ENCODE data around the gene PMF1.

- TF ChIP-seq CC2D1A (CRISPR knock-in tag; IDR thresholded peaks at IDR 0.05) (no peak), ZNF256 (CRISPR knock-in tag; conservative IDR thresholded peaks at IDR 0.05) (no peak), ZNF10 (CRISPR knock-in tag; IDR thresholded peaks at IDR 0.05; ENCODE audit: borderline replicate concordance, low read depth) (no peak), TCF7L2 (IDR thresholded peaks at IDR 0.05; ENCODE audit: low read depth, low read length) (no peak), ZNF24 (IDR thresholded peaks at IDR 0.05) (no peak), TERF1 (CRISPR knock-in tag; IDR thresholded peaks at IDR 0.05) (no peak), KLF13 (CRISPR knock-in tag; IDR thresholded peaks at IDR 0.05) (no peak), SPEN (CRISPR knock-in tag; IDR thresholded peaks at IDR 0.05; ENCODE audit: low read depth) (no peak), ZSCAN20 (CRISPR knock-in tag; IDR thresholded peaks at IDR 0.05; ENCODE audit: borderline replicate concordance) (no peak), RAD21 (CRISPR knock-in tag; IDR thresholded peaks at IDR 0.05) (no peak), ZNF530 (CRISPR knock-in tag; IDR thresholded peaks at IDR 0.05; ENCODE audit: low read depth) (no peak), CBFB (CRISPR knock-in tag; IDR thresholded peaks at IDR 0.05) (no peak), HNRNPH1 (optimal IDR thresholded peaks at IDR 0.05; ENCODE audit: low read depth, low read length) (no peak)
Observed at GRCh38 chr1:156163712-156164111, 49.1 kb upstream of the PMF1 start.

Data from HepG2 (cell line).